Smooth muscle cell (in vitro differentiated cells): ENCODE data around the gene SEZ6. TPM values are rescaled to one million over a fixed set of nuclear protein-coding genes. Genes with fewer than 3 reads are reported as not detected.

ENCODE experiments used
- DNase-seq: peaks from one replicate; lab custom pipeline; 2025; ENCODE audit not compliant: unreplicated experiment; lab: John Stamatoyannopoulos, UW
- H2AFZ ChIP-seq: fragments of 200-600 bp; sonication (generic); 2 replicates; pipeline ENCODE4 v1.6.0; 2016; ENCODE audit warnings: antibody characterized with exemption, low read depth, mild to moderate bottlenecking
- H3F3A ChIP-seq: fragments of 200-600 bp; sonication (generic); 2 replicates; pipeline ENCODE4 v1.6.0; 2017; ENCODE audit warnings: antibody characterized with exemption, low read depth
- H3K27ac ChIP-seq: fragments of 200-600 bp; sonication (generic); 2 replicates; pipeline ENCODE4 v1.5.1; 2016; ENCODE audit warnings: low read depth, mild to moderate bottlenecking
- H3K27me3 ChIP-seq: fragments of 200-600 bp; sonication (generic); 2 replicates; pipeline ENCODE4 v1.6.1; 2016; ENCODE audit warnings: low read depth, mild to moderate bottlenecking
- H3K36me3 ChIP-seq: fragments of 200-600 bp; sonication (generic); 2 replicates; pipeline ENCODE4 v1.5.1; 2016; ENCODE audit warnings: low read depth
- H3K4me1 ChIP-seq: fragments of 200-600 bp; sonication (generic); 2 replicates; pipeline ENCODE4 v1.5.1; 2016; ENCODE audit warnings: low read depth
- H3K4me2 ChIP-seq: fragments of 200-600 bp; sonication (generic); 2 replicates; pipeline ENCODE4 v1.6.0; 2016; ENCODE audit warnings: mild to moderate bottlenecking
- H3K4me3 ChIP-seq: fragments of 200-600 bp; sonication (generic); 2 replicates; pipeline ENCODE4 v1.5.1; 2016; ENCODE audit warnings: mild to moderate bottlenecking
- H3K79me2 ChIP-seq: fragments of 200-600 bp; sonication (generic); 2 replicates; pipeline ENCODE4 v1.6.0; 2016; ENCODE audit warnings: low read depth, mild to moderate bottlenecking
- H3K9ac ChIP-seq: fragments of 200-600 bp; sonication (generic); 2 replicates; pipeline ENCODE4 v1.6.0; 2016; ENCODE audit warnings: low read depth
- H3K9me3 ChIP-seq: fragments of 200-600 bp; sonication (generic); replicated peaks from 2 replicates; pipeline ENCODE4 v1.5.1; 2016; ENCODE audit warnings: low read depth
- H4K20me1 ChIP-seq: fragments of 200-600 bp; sonication (generic); 2 replicates; pipeline ENCODE4 v1.6.0; 2016; ENCODE audit warnings: low read depth
- WGBS: methylation state at CpG from one replicate; pipeline ENCODE4 v1.1.7; 2016; ENCODE audit warnings: low lambda C conversion rate; 5-methylcytosine and 5-hydroxymethylcytosine counted together
- polyA plus RNA-seq: library from polyadenylated mRNA; unstranded; fragments of >200 nt; fragmentation: Nextera tagmentation; extraction: Ambion mirVana; gene quantifications from 2 replicates; pipeline ENCODE4 v1.2.1, GENCODE V29; 2016
- total RNA-seq: library from RNA; depleted of rRNA; stranded (reverse); fragments of >200 nt; gene quantifications from 2 replicates; pipeline ENCODE4 v1.2.3, GENCODE V29; 2014
- TF ChIP-seq, protein P1 (sequence below): fragments of 200-600 bp; sonication (generic); IDR thresholded peaks from 2 replicates; pipeline ENCODE4 v1.5.1; 2017; ENCODE audit warnings: borderline replicate concordance, mild to moderate bottlenecking, antibody characterized with exemption; ENCODE audit not compliant: insufficient read depth, poor library complexity, severe bottlenecking

SEZ6 gene
- total and polyA plus RNA-seq, 2 experiments from 2014 or later = not detected

- Histone ChIP-seq H3K9ac (no peak overlapping the region), H3K79me2 (peaks cover 100% of the 10 kb centered on the region), H3K4me2 (no peak overlapping the region), H3F3A (peaks cover 3% of the 10 kb centered on the region), H3K36me3 (peaks cover 3% of the 10 kb centered on the region), H3K4me1 (peaks cover 46% of the 10 kb centered on the region), H3K27me3 (no peaks in the 10 kb centered on the region), H3K4me3 (no peak overlapping the region), H2AFZ (no peak overlapping the region), H3K27ac (no peak overlapping the region), H3K9me3 (no peaks in the 10 kb centered on the region), H4K20me1 (peaks cover 100% of the 10 kb centered on the region)
- DNase-seq = no peak
- TF ChIP-seq, protein P1, sequence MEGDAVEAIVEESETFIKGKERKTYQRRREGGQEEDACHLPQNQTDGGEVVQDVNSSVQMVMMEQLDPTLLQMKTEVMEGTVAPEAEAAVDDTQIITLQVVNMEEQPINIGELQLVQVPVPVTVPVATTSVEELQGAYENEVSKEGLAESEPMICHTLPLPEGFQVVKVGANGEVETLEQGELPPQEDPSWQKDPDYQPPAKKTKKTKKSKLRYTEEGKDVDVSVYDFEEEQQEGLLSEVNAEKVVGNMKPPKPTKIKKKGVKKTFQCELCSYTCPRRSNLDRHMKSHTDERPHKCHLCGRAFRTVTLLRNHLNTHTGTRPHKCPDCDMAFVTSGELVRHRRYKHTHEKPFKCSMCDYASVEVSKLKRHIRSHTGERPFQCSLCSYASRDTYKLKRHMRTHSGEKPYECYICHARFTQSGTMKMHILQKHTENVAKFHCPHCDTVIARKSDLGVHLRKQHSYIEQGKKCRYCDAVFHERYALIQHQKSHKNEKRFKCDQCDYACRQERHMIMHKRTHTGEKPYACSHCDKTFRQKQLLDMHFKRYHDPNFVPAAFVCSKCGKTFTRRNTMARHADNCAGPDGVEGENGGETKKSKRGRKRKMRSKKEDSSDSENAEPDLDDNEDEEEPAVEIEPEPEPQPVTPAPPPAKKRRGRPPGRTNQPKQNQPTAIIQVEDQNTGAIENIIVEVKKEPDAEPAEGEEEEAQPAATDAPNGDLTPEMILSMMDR = no peak
- WGBS = 87% methylated on average over 1 of the region's 1 CpG
Measured at GRCh38 chr17:28941251-28941650, 64.6 kb downstream of the SEZ6 start.

DNA sequence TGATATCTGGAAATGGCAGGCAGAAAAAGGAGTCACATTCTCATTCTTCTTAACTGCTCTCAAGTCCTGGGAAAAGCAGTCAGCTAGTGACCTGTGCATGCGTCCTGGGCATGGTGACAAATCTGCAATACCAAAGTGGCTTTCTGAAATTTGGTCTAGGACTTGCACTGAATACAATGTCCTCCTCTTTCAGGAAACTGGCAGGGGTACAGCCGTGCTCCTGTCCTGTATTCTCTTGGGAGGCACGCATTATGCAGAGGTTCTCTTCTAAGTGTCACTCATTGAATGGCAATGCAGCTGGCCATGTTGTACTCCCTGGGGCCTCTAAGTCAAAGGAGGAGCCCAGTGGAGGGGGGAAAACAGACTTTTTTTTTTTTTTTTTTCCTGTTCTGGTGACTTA lies 65.2 kb downstream of the SEZ6 start:
- Histone ChIP-seq H2AFZ (no peak overlapping the region), H3K9me3 (no peaks in the 10 kb centered on the region), H3K4me3 (no peak overlapping the region), H3K79me2 (peaks cover 100% of the 10 kb centered on the region), H3K36me3 (peaks cover 3% of the 10 kb centered on the region), H4K20me1 (peaks cover 100% of the 10 kb centered on the region), H3F3A (peaks cover 3% of the 10 kb centered on the region), H3K4me1 (peaks cover 43% of the 10 kb centered on the region), H3K27ac (no peak overlapping the region), H3K4me2 (no peak overlapping the region), H3K27me3 (no peaks in the 10 kb centered on the region), H3K9ac (no peak overlapping the region)
- TF ChIP-seq, protein P1 = no peak
- 86% methylated on average over 3 of the region's 3 CpGs for WGBS
- DNase-seq = no peak

DNA sequence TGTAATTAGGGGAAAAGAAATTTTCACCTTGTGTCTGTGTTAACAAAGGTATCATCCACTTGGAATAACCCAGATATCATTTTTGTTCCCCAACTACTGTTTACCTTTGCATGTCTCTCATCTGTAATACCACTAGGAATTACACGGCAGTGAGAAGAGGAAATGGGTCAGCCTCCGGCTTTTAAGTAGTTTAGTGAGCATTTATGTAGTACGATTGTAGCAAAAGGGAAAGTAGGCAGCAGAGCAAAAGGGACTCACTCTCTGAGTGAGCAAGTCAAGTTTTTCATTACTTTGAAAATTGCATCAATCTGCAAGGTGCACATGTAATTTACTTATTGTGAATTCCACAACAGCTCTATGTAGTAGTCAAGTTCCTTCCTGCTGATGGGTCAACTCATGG lies 65.7 kb downstream of the SEZ6 start:
- TF ChIP-seq, protein P1 = no peak
- Histone ChIP-seq H2AFZ (no peak overlapping the region), H3K27ac (no peak overlapping the region), H3K4me2 (no peak overlapping the region), H4K20me1 (peaks cover 100% of the 10 kb centered on the region), H3F3A (peaks cover 3% of the 10 kb centered on the region), H3K27me3 (no peaks in the 10 kb centered on the region), H3K79me2 (peaks cover 100% of the 10 kb centered on the region), H3K9me3 (no peaks in the 10 kb centered on the region), H3K9ac (no peak overlapping the region), H3K4me3 (no peak overlapping the region), H3K4me1 (peaks cover 43% of the 10 kb centered on the region), H3K36me3 (peaks cover 3% of the 10 kb centered on the region)
- no peak for DNase-seq
- 89% methylated on average over 3 of the region's 3 CpGs for WGBS

DNA sequence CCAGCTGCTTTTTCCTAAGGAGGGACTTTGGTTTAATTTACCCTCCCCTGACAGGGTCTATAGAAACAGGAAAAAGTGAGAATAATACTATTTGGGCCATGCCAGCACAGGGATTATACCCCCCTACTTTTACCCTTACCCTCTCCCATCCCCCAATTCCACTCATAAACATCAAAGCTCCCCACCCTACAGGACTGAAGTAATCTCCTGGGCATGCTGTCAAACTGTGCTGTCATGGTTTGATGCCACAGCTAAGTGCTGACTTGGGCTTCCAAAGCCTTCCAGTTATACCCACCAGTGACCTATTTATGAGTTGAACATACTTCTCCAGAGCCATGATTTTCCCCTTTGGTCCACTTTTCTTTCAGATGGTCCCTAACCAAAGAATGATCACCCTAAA lies 67.3 kb downstream of the SEZ6 start:
- TF ChIP-seq, protein P1 = no peak
- peaks cover 43% of the 10 kb centered on the region for H3K4me1 ChIP-seq
- H3K9me3 ChIP-seq = no peaks in the 10 kb centered on the region
- peaks cover 99% of the 10 kb centered on the region for H3K79me2 ChIP-seq
- H2AFZ ChIP-seq = no peak overlapping the region
- DNase-seq = no peak
- H3K27ac ChIP-seq = no peak overlapping the region
- no peak overlapping the region for H3K4me2 ChIP-seq
- H3K9ac ChIP-seq = no peak overlapping the region
- H3K27me3 ChIP-seq = no peaks in the 10 kb centered on the region
- H3K36me3 ChIP-seq = peaks cover under 1% of the 10 kb centered on the region
- no peaks in the 10 kb centered on the region for H3F3A ChIP-seq
- no peak overlapping the region for H3K4me3 ChIP-seq
- H4K20me1 ChIP-seq = peaks cover 100% of the 10 kb centered on the region
